Mammary epithelial cell (primary cell): ENCODE data around the gene HOXD13.

Experiments
- CTCF ChIP-seq, 2 donors: IDR thresholded peaks in 1 of 2; conservative IDR thresholded peaks in 1 of 2; 2 replicates each; pipeline ENCODE4 v1.5.1; 2011 to 2012; ENCODE audit warnings: inconsistent platforms in 2 of 2, low read length in 2 of 2, mild to moderate bottlenecking in 2 of 2, control low read depth in 1 of 2, low read depth in 1 of 2; ENCODE audit not compliant: insufficient read depth in 1 of 2; ENCODE audit errors: extremely low read depth in 1 of 2
- EZH2 ChIP-seq: IDR thresholded peaks from 2 replicates; pipeline ENCODE4 v1.6.1; 2012; ENCODE audit warnings: low read length, inconsistent platforms, borderline replicate concordance

GRCh38 chr2:176106581-176107539 lies 14.3 kb downstream of the HOXD13 start, which contains the start of gene HOXD11:
- no peak for TF ChIP-seq CTCF (conservative IDR thresholded peaks at IDR 0.05 in 1 of 2, IDR thresholded peaks at IDR 0.05 in 1 of 2; ENCODE audit: extremely low read depth in 1 of 2, insufficient read depth in 1 of 2, low read depth in 1 of 2, low read length in 2 of 2)
- TF ChIP-seq EZH2, result peak; percentile 93
